Upper lobe of left lung (tissue), 6 donors: ENCODE measurements around the gene KCNK6. TPM values are rescaled to one million over a fixed set of nuclear protein-coding genes. Genes with fewer than 3 reads are reported as not detected.

Experiments
- ATAC-seq, 2 donors: fragments of 200-7000 bp; cut with Tn5 transposase; one replicate each; pipeline ENCODE4 v1.9.1; 2022; ENCODE audit warnings: mild to moderate bottlenecking in 2 of 2, moderate library complexity in 2 of 2; ENCODE audit not compliant: low FRiP score in 2 of 2
- DNase-seq, 2 donors: peaks; one replicate each; pipeline ENCODE4 v3.0.0-alpha.2; 2019 to 2020
- H3K27ac ChIP-seq, 4 donors: fragments of 200-600 bp; sonication (generic); one replicate each; pipeline ENCODE4 v1.5.1; 2016 to 2019
- H3K27me3 ChIP-seq, 4 donors: fragments of 200-600 bp; sonication (generic); one replicate each; pipeline ENCODE4 v1.5.1; 2017 to 2019
- H3K36me3 ChIP-seq, 4 donors: fragments of 200-600 bp; sonication (generic); one replicate each; pipeline ENCODE4 v1.5.1; 2016 to 2019
- H3K4me1 ChIP-seq, 4 donors: fragments of 200-600 bp; sonication (generic); one replicate each; pipeline ENCODE4 v1.5.1; 2018 to 2019
- H3K4me3 ChIP-seq, 4 donors: fragments of 200-600 bp; sonication (generic); one replicate each; pipeline ENCODE4 v1.5.1; 2017 to 2019; ENCODE audit warnings: mild to moderate bottlenecking in 2 of 4, moderate library complexity in 1 of 4
- H3K9me3 ChIP-seq, 4 donors: fragments of 200-600 bp; sonication (generic); one replicate each; pipeline ENCODE4 v1.5.1; 2018 to 2019
- CTCF ChIP-seq, 6 experiments: fragments of 450-650 bp in 4 of 6; fragments of 200-600 bp in 2 of 6; sonication (generic) in 2 of 6; IDR thresholded peaks; one replicate each; pipeline ENCODE4 v1.5.1; 2016 to 2019; ENCODE audit warnings: antibody characterized with exemption in 6 of 6
- EP300 ChIP-seq, 4 donors: sonication (generic); formaldehyde crosslinking; IDR thresholded peaks; one replicate each; pipeline ENCODE4 v1.5.1; 2017; ENCODE audit warnings: antibody characterized with exemption in 4 of 4, control low read depth in 2 of 4
- POLR2A ChIP-seq, 4 donors: fragments of 450-650 bp; IDR thresholded peaks; one replicate each; pipeline ENCODE4 v1.5.1; 2016 to 2017; ENCODE audit warnings: antibody characterized with exemption in 4 of 4, mild to moderate bottlenecking in 2 of 4
- POLR2AphosphoS5 ChIP-seq, 2 donors: sonication (generic); formaldehyde crosslinking; IDR thresholded peaks; one replicate each; pipeline ENCODE4 v1.5.1; 2017; ENCODE audit warnings: antibody characterized with exemption in 2 of 2
- WGBS, 2 donors: methylation state at CpG; one replicate each; pipeline ENCODE4 v1.1.5; 2017 to 2018; 5-methylcytosine and 5-hydroxymethylcytosine counted together
- total RNA-seq, 6 donors: library from RNA; depleted of rRNA in 4 of 6; stranded (reverse); fragments of >200 nt in 4 of 6; gene quantifications; one replicate each; pipeline versions ENCODE4 v1.1.0 to v1.2.1, GENCODE V29; 2016 to 2021
- donor health status: DM: no; HTN: no; CAD: no; lungs with moderate emphysema.
- donor health status: DM: no; HTN: yes; CAD: no; lungs with severe emphysema.

The KCNK6 gene
- total RNA-seq, 6 donors from 2014 or later = 6.8 to 22.0 (median 12.0) TPM

GRCh38 chr19:38318660-38319059, 985 bp upstream of the KCNK6 start:
- TF ChIP-seq EP300 (IDR thresholded peaks at IDR 0.05) (no peak), POLR2AphosphoS5 (IDR thresholded peaks at IDR 0.05) (no peak), CTCF (IDR thresholded peaks at IDR 0.05) (no peak), POLR2A (IDR thresholded peaks at IDR 0.05) (no peak)
- H3K27ac ChIP-seq = peak overlapping the region; percentile 50 to 91 (median 85)
- H3K9me3 ChIP-seq = no peaks in the 10 kb centered on the region
- no peak for DNase-seq
- no peak for ATAC-seq
- H3K36me3 ChIP-seq = no peaks in the 10 kb centered on the region
- peak overlapping the region in 2 of 4 donors; percentile 69 to 78 for H3K4me3 ChIP-seq
- WGBS, 2 donors = 19 to 51% methylated on average over 5 to 6 of the region's 6 CpGs
- peaks cover 34 to 77% (median 54%) of the 10 kb centered on the region in 4 donors for H3K4me1 ChIP-seq
- H3K27me3 ChIP-seq = no peaks in the 10 kb centered on the region

DNA sequence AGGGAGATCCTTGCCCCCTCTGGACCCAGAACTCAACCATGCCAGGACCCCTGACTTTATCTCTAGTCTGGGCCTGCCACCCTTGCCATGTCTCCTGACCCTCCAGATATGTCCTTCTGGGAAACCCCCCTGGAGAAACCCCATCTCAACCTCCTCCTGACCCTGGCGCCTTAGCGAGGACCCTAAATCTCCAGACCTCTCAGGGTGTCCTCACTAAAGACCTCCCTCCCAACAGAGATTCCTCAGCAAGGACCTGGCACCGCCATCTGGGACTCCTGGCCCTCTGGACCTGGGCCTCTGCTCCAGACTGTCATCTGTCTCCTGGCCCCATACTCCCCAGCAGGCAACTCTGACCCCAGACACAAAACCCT, 1.3 kb downstream of the KCNK6 start:
- Histone ChIP-seq H3K27ac (peak overlapping the region; percentile 34 to 91 (median 85)), H3K4me1 (peaks cover 29 to 60% (median 47%) of the 10 kb centered on the region in 4 donors), H3K4me3 (peak overlapping the region in 3 of 4 donors; percentile 69 to 81 (median 78)), H3K27me3 (no peaks in the 10 kb centered on the region), H3K36me3 (peaks cover 0 to 17% (median 5%) of the 10 kb centered on the region in 4 donors), H3K9me3 (no peaks in the 10 kb centered on the region)
- WGBS, 2 donors = 90 to 97% methylated on average over 3 of the region's 3 CpGs
- TF ChIP-seq EP300 (IDR thresholded peaks at IDR 0.05) (no peak), POLR2A (IDR thresholded peaks at IDR 0.05) (no peak), CTCF (IDR thresholded peaks at IDR 0.05) (no peak), POLR2AphosphoS5 (IDR thresholded peaks at IDR 0.05) (no peak)
- DNase-seq = no peak
- no peak for ATAC-seq

GRCh38 chr19:38321646-38322196, 2.1 kb downstream of the KCNK6 start:
- H3K9me3 ChIP-seq = no peaks in the 10 kb centered on the region
- TF ChIP-seq POLR2AphosphoS5 (IDR thresholded peaks at IDR 0.05) = peak in 1 of 2 donors; percentile 20
- TF ChIP-seq POLR2A (IDR thresholded peaks at IDR 0.05) = no peak
- peaks cover 24 to 53% (median 40%) of the 10 kb centered on the region in 4 donors for H3K4me1 ChIP-seq
- DNase-seq = no peak
- H3K36me3 ChIP-seq = peaks cover 2 to 25% (median 9%) of the 10 kb centered on the region in 4 donors
- WGBS, 2 donors = 70 to 72% methylated on average over 7 to 11 of the region's 11 CpGs
- H3K4me3 ChIP-seq = peak overlapping the region in 3 of 4 donors; percentile 69 to 81 (median 78)
- peak overlapping the region; percentile 12 to 91 (median 85) for H3K27ac ChIP-seq
- no peaks in the 10 kb centered on the region for H3K27me3 ChIP-seq
- peak; percentile 28 to 31 for ATAC-seq

- H3K27ac ChIP-seq = peak overlapping the region in 3 of 4 donors; percentile 8 to 90 (median 30)
- H3K9me3 ChIP-seq = no peaks in the 10 kb centered on the region
- no peak overlapping the region for H3K4me3 ChIP-seq
- no peak for ATAC-seq
- H3K27me3 ChIP-seq = no peaks in the 10 kb centered on the region
- H3K36me3 ChIP-seq = peaks cover 3 to 40% (median 22%) of the 10 kb centered on the region in 4 donors
- DNase-seq = no peak
- peaks cover 16 to 43% (median 32%) of the 10 kb centered on the region in 4 donors for H3K4me1 ChIP-seq
- TF ChIP-seq CTCF (IDR thresholded peaks at IDR 0.05) (no peak), EP300 (IDR thresholded peaks at IDR 0.05) (no peak), POLR2A (IDR thresholded peaks at IDR 0.05) (no peak), POLR2AphosphoS5 (IDR thresholded peaks at IDR 0.05) (no peak)
- WGBS, 2 donors = 52 to 53% methylated on average over 7 of the region's 7 CpGs
These were observed 3.6 kb downstream of the KCNK6 start for GRCh38 chr19:38323291-38323690.

DNA sequence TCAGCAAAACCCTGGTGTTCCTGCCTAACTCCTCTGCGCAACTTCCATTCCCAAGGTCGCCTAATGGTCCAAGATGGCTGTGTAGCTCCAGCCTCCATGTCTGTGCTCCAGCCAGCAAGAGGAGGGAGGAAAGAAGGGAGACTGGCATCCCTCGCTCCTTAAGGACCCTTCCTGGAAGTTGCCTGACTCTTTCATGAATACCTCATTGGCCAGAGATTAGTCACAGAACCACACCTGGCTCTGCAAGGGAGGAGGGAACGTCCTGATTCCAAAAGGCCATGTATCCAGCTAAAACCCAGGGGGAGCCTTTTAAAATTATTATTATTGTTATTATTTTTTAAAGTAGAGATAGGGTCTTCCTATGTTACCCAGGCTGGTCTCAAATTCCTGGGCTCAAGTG, 4.8 kb downstream of the KCNK6 start:
- peaks cover 3 to 47% (median 22%) of the 10 kb centered on the region in 4 donors for H3K36me3 ChIP-seq
- no peak for DNase-seq
- no peaks in the 10 kb centered on the region for H3K27me3 ChIP-seq
- peaks cover 6 to 32% (median 21%) of the 10 kb centered on the region in 4 donors for H3K4me1 ChIP-seq
- TF ChIP-seq POLR2AphosphoS5 (IDR thresholded peaks at IDR 0.05) (no peak), CTCF (IDR thresholded peaks at IDR 0.05) (no peak), EP300 (IDR thresholded peaks at IDR 0.05) (no peak), POLR2A (IDR thresholded peaks at IDR 0.05) (no peak)
- ATAC-seq = no peak
- 87 to 89% methylated on average over 4 of the region's 4 CpGs for WGBS, 2 donors
- H3K9me3 ChIP-seq = no peaks in the 10 kb centered on the region
- no peak overlapping the region for H3K27ac ChIP-seq
- no peak overlapping the region for H3K4me3 ChIP-seq
